NCI-H2081 treated with DMSO at 0.1 percent for 48 hours (cell line): Measurements from ENCODE around the gene RMI1.
"Not testable (repeated sequence)": the region's sequence is repeated elsewhere in the genome, so short reads cannot be mapped to it uniquely, and the experiment has no call there.

Experiments used
- DNase-seq: peaks from one replicate; lab custom pipeline; 2025; lab: John Stamatoyannopoulos, UW

RMI1 gene

GRCh38 chr9:84007662-84008061 lies 27.1 kb downstream of the RMI1 start:
- DNase-seq = no peak

- DNase-seq = no peak
Observed at GRCh38 chr9:84024041-84024575, 43.5 kb downstream of the RMI1 start.

GRCh38 chr9:84027201-84027600 lies 46.6 kb downstream of the RMI1 start:
- no peak for DNase-seq

- no peak for DNase-seq
Observed at GRCh38 chr9:84031534-84031933, 50.9 kb downstream of the RMI1 start.

- DNase-seq = not testable (repeated sequence)
Observed at GRCh38 chr9:84041857-84042256, 61.3 kb downstream of the RMI1 start.

- DNase-seq = no peak
Observed at GRCh38 chr9:84045481-84046097, 65.0 kb downstream of the RMI1 start.
